Measurements from ENCODE around the gene PLCE1. TPM values are rescaled to one million over a fixed set of nuclear protein-coding genes. Genes with fewer than 3 reads are reported as not detected.

PLCE1 gene
- 18.2 and 20.7 TPM in 2 replicates for polyA plus RNA-seq (2011; rRNA removed)
- polyA plus RNA-seq (2012; cell fraction: cytosol; rRNA removed): 4.4 and 5.1 TPM in 2 replicates
- polyA plus RNA-seq (2012; cell fraction: nucleus; rRNA removed): 4.2 and 7.4 TPM in 2 replicates
- polyA plus RNA-seq (2017; fragmentation: RNase III; extraction: RNeasy Plus Mini Kit Qiagen cat#74134 plus additional on column Dnase treatment): 10.7 to 12.8 TPM (median 10.9 TPM) in 3 replicates
- 44.9 TPM in 2 replicates for polyA minus RNA-seq (2011; rRNA and poly(A)+ RNA removed)

- Histone ChIP-seq H3K4me2 (peak within 1 kb of the TSS; percentile 71), H3K27ac (peak within 1 kb of the TSS; percentile 91 to 93), H3K9me3 (0 out of 3 replicates have a peak, but pooled peaks cover 4% of the 10 kb centered on the region), H3K4me3 (peak within 1 kb of the TSS; percentile 63), H3K4me1 (peaks cover 46% of the 10 kb centered on the region)
- FAIRE-seq (no peak), DNase-seq (ENCODE audit: low read depth in 1 of 2, low spot score in 1 of 2) (peak; percentile 46 to 71), ATAC-seq (peak; percentile 76 to 83)
- CTCF ChIA-PET: interaction anchor here (0.6 to 2.6 kb wide), 6 partner anchors 12 to 124 kb away, joined by 3 to 11 read pairs (median 3); no protein-coding TSS in a partner anchor
- 0% methylated on average over 10 of the region's 83 CpGs for WGBS (ENCODE audit: missing lambda C conversion rate)
- POLR2A ChIA-PET: interaction anchor here (1.1 kb wide), 1 partner anchor 13 kb away, joined by 3 read pairs; no protein-coding TSS in a partner anchor
- no peak for TF ChIP-seq KDM5A (IDR thresholded peaks at IDR 0.05)
- TF ChIP-seq NPAS2 (CRISPR knock-in tag; IDR thresholded peaks at IDR 0.05; ENCODE audit: borderline replicate concordance): no peak
- no peak for TF ChIP-seq HES2 (IDR thresholded peaks at IDR 0.05)
- no peak for TF ChIP-seq SMC3 (IDR thresholded peaks at IDR 0.05)
- no peak for TF ChIP-seq ELK1 (IDR thresholded peaks at IDR 0.05; ENCODE audit: low read depth, low read length)
- TF ChIP-seq GATA3 (IDR thresholded peaks at IDR 0.05; ENCODE audit: borderline replicate concordance): no peak
- no peak for TF ChIP-seq HMGXB4 (CRISPR knock-in tag; IDR thresholded peaks at IDR 0.05; ENCODE audit: borderline replicate concordance)
- TF ChIP-seq REST (IDR thresholded peaks at IDR 0.05): no peak
- TF ChIP-seq HDAC2 (IDR thresholded peaks at IDR 0.05): no peak
- TF ChIP-seq ZC3H11A (IDR thresholded peaks at IDR 0.05): no peak
- no peak for TF ChIP-seq ZSCAN20 (CRISPR knock-in tag; IDR thresholded peaks at IDR 0.05)
- no peak for TF ChIP-seq ATOH8 (CRISPR knock-in tag; IDR thresholded peaks at IDR 0.05; ENCODE audit: low read depth)
- TF ChIP-seq RAD21 (conservative IDR thresholded peaks at IDR 0.05 in 1 of 2, IDR thresholded peaks at IDR 0.05 in 1 of 2): peak in 1 of 2 experiments; percentile 22; a peak in 2 of 5 replicates
- TF ChIP-seq JUNB (IDR thresholded peaks at IDR 0.05): no peak
- TF ChIP-seq BCL3 (IDR thresholded peaks at IDR 0.05): no peak
- TF ChIP-seq RFX5 (IDR thresholded peaks at IDR 0.05): peak; percentile 71
- TF ChIP-seq JUN (IDR thresholded peaks at IDR 0.05): peak; percentile 17 to 72; a peak in 2 of 5 replicates
- no peak for TF ChIP-seq CHD4 (IDR thresholded peaks at IDR 0.05; ENCODE audit: borderline replicate concordance)
- TF ChIP-seq HOXA7 (CRISPR knock-in tag; IDR thresholded peaks at IDR 0.05): no peak
- TF ChIP-seq CBX2 (IDR thresholded peaks at IDR 0.05; ENCODE audit: borderline replicate concordance, low read depth): no peak
- TF ChIP-seq KDM1A (IDR thresholded peaks at IDR 0.05; ENCODE audit: low read depth): no peak
- no peak for TF ChIP-seq RNF2 (IDR thresholded peaks at IDR 0.05; ENCODE audit: borderline replicate concordance, low read depth)
- no peak for TF ChIP-seq FOSB (CRISPR knock-in tag; IDR thresholded peaks at IDR 0.05)
- 0 out of 2 replicates have a peak, but pooled peaks have one; percentile 21 for TF ChIP-seq E2F6 (IDR thresholded peaks at IDR 0.05; ENCODE audit: borderline replicate concordance, low read depth)
- no peak for TF ChIP-seq SREBF2 (IDR thresholded peaks at IDR 0.05)
- no peak for TF ChIP-seq PBX3 (IDR thresholded peaks at IDR 0.05)
- TF ChIP-seq HOXB13 (CRISPR knock-in tag; IDR thresholded peaks at IDR 0.05; ENCODE audit: low read depth): no peak
- no peak for TF ChIP-seq HEYL (CRISPR knock-in tag; IDR thresholded peaks at IDR 0.05)
Observed at GRCh38 chr10:93993782-93994437, at the start of gene PLCE1. TSS of gene PLCE1 (plus strand) at chr10:93993931. CDS start at chr10:94031047, 37,116 bp downstream.
